H1 (cell line): ENCODE results near the gene ZSCAN21. TPM values are rescaled to one million over a fixed set of nuclear protein-coding genes. Genes with fewer than 3 reads are reported as not detected.

ENCODE experiments used
- BRCA1 ChIP-seq: IDR thresholded peaks from 2 replicates; pipeline ENCODE4 v1.6.1; 2012; ENCODE audit warnings: low read depth, low read length, improper control_type of control experiment
- EP300 ChIP-seq, 2 experiments: IDR thresholded peaks; 1 replicate in 1 of 2; 2 replicates in 1 of 2; pipeline ENCODE4 v1.6.1; 2011 to 2012; ENCODE audit warnings: low read depth in 2 of 2, low read length in 2 of 2, mild to moderate bottlenecking in 2 of 2, borderline replicate concordance in 1 of 2, inconsistent platforms in 1 of 2, moderate library complexity in 1 of 2
- EZH2 ChIP-seq: fragments of 200-600 bp; sonication (generic); IDR thresholded peaks from 2 replicates; pipeline ENCODE4 v1.7.1; 2012; ENCODE audit warnings: low read depth, mild to moderate bottlenecking, moderate library complexity, low read length, inconsistent platforms; ENCODE audit not compliant: severe bottlenecking
- HDAC2 ChIP-seq, 2 experiments: fragments of 300-600 bp in 1 of 2; sonication (generic) in 1 of 2; IDR thresholded peaks; 2 replicates each; pipeline ENCODE4 v1.6.1; 2011 to 2012; ENCODE audit warnings: low read depth in 2 of 2, low read length in 2 of 2, mild to moderate bottlenecking in 2 of 2, moderate library complexity in 2 of 2, borderline replicate concordance in 1 of 2, inconsistent platforms in 1 of 2
- JUND ChIP-seq: IDR thresholded peaks from 2 replicates; pipeline ENCODE4 v1.6.1; 2011; ENCODE audit warnings: mild to moderate bottlenecking, improper control_type of control experiment, low read length
- MAFK ChIP-seq: IDR thresholded peaks from 2 replicates; pipeline ENCODE4 v1.6.1; 2012; ENCODE audit warnings: low read depth, mild to moderate bottlenecking, improper control_type of control experiment, low read length
- NANOG ChIP-seq: IDR thresholded peaks from 2 replicates; pipeline ENCODE4 v1.6.1; 2011; ENCODE audit warnings: low read length, low read depth, mild to moderate bottlenecking, inconsistent platforms; ENCODE audit not compliant: insufficient read depth, poor library complexity, severe bottlenecking
- POLR2AphosphoS5 ChIP-seq: IDR thresholded peaks from 2 replicates; pipeline ENCODE4 v1.6.1; 2011; ENCODE audit warnings: low read depth, low read length
- RXRA ChIP-seq: IDR thresholded peaks from 2 replicates; pipeline ENCODE4 v1.6.1; 2011; ENCODE audit warnings: low read depth, mild to moderate bottlenecking, low read length, moderate library complexity; ENCODE audit not compliant: insufficient read depth
- SAP30 ChIP-seq: fragments of 300-600 bp; sonication (generic); IDR thresholded peaks from 2 replicates; pipeline ENCODE4 v1.7.1; 2012; ENCODE audit warnings: low read length, moderate library complexity, mild to moderate bottlenecking, inconsistent platforms; ENCODE audit not compliant: insufficient read depth, insufficient replicate concordance
- SIN3A ChIP-seq, 2 experiments: IDR thresholded peaks in 1 of 2; conservative IDR thresholded peaks in 1 of 2; 2 replicates each; pipeline ENCODE4 v1.6.1; 2011 to 2012; ENCODE audit warnings: low read length in 2 of 2, improper control_type of control experiment in 1 of 2, low read depth in 1 of 2, mild to moderate bottlenecking in 1 of 2
- SP4 ChIP-seq: IDR thresholded peaks from 2 replicates; pipeline ENCODE4 v1.6.1; 2012; ENCODE audit warnings: low read length, inconsistent platforms
- TAF1 ChIP-seq: IDR thresholded peaks from 2 replicates; pipeline ENCODE4 v1.6.1; 2011; ENCODE audit warnings: mild to moderate bottlenecking, low read depth, low read length
- polyA plus RNA-seq, 7 experiments: library from polyadenylated mRNA; depleted of rRNA in 3 of 7; stranded (reverse) in 5 of 7; unstranded in 2 of 7; fragments of >200 nt in 5 of 7; fragments of 200-250 nt in 2 of 7; gene quantifications; 1 replicate in 5 of 7; 2 replicates in 1 of 7; 4 replicates in 1 of 7; pipeline versions ENCODE4 v1.2.1 to v1.2.3, GENCODE V29; 2011 to 2013; ENCODE audit warnings: missing spikeins in 2 of 7, mixed read lengths in 2 of 7
- total RNA-seq: library from RNA; stranded (reverse); fragmentation: NEBNext Ultra II Directional; extraction: Animal tissue kit (Norgen Biotek cat#: 25700); gene quantifications from 2 replicates; pipeline ENCODE4 v1.2.1, GENCODE V29; 2021
- TF ChIP-seq, protein P1 (sequence below): IDR thresholded peaks from 2 replicates; pipeline ENCODE4 v1.6.1; 2012; ENCODE audit warnings: inconsistent platforms

The ZSCAN21 gene
- total and polyA plus RNA-seq, 2 of the 8 experiments (the other 6 are each of a cell fraction or from before 2014, with no cell fraction given) = 15.4 to 26.1 TPM

DNA sequence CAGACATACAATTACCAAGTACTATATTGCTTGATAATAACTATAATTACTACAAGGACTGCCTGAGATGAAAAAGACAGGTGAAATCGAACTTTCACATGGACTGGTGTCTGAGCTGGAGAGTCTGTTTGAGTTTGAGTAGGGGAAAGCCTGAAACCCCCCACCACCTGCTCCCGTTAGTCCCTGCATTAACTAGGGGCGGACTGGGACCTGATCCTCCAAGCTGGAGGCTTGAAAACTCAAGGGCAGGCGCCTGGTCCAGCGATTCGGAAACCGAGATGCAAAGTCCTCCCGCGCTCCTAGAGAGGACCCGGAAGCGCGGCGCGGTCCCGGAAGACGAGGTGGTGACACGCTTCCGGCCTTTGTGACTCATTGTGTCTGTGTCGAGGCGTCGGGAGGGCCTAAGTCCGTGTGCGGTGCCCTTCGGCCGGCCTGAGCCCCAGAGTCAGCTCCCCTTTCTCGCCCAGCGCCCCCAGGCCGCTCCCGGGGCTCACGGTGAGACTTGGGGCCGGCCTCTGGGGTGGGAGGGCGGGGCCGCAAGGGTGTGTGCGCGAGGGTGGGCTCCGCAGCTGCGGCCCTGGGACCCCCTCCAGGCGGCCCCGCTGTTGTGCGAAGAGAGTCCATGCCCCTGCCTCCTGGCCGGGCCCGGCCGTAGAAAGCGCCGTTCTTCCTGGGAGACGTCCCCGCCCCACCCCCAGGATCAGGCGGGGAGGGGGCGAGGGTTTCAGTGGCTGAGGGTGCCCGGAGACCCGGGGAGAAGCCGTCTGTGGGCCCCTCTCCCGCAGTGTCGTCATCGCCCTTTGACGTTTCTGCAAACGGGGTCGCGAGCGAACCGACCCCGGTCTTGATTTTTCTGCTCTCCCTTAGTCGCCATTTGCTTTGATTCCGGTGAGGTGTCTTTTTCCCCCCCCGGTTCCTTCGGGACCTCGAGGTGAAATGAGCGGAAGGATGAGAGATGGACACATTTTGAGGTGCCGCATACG lies 34.1 kb upstream of the ZSCAN21 start, which contains the start of gene ZKSCAN1 (continued):
- TF ChIP-seq SP4 (0 out of 2 replicates have a peak, but pooled peaks have one; percentile 17), BRCA1 (no peak), NANOG (no peak), SAP30 (no peak), HDAC2 (IDR thresholded peaks at IDR 0.05; ENCODE audit: borderline replicate concordance in 1 of 2, low read depth in 2 of 2, low read length in 2 of 2) (0 out of 4 replicates have a peak, but pooled peaks have one; percentile 4 to 34), EP300 (IDR thresholded peaks at IDR 0.05; ENCODE audit: borderline replicate concordance in 1 of 2, low read depth in 2 of 2, low read length in 2 of 2) (0 out of 3 replicates have a peak, but pooled peaks of 1 of the 2 experiments have one; percentile 49), TAF1 (peak; percentile 99), POLR2AphosphoS5 (peak; percentile 98), RXRA (no peak), EZH2 (no peak), MAFK (no peak), JUND (peak; percentile 92), SIN3A (conservative IDR thresholded peaks at IDR 0.05 in 1 of 2, IDR thresholded peaks at IDR 0.05 in 1 of 2; ENCODE audit: low read depth in 1 of 2, low read length in 2 of 2) (peak; percentile 77 to 81; a peak in 2 of 4 replicates)
- TF ChIP-seq, protein P1, sequence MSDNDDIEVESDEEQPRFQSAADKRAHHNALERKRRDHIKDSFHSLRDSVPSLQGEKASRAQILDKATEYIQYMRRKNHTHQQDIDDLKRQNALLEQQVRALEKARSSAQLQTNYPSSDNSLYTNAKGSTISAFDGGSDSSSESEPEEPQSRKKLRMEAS = peak; percentile 68
